T follicular helper cell (primary cell): ENCODE data around the gene ARHGAP15.

Source experiments
- DNase-seq: peaks from one replicate; pipeline ENCODE4 v3.0.0-alpha.2; 2020; ENCODE audit warnings: low read depth

Gene ARHGAP15

GRCh38 chr2:143718745-143719144 is 589.5 kb downstream of the ARHGAP15 start:
- no peak for DNase-seq

- DNase-seq: no peak
Observed at GRCh38 chr2:143719406-143719805, 590.2 kb downstream of the ARHGAP15 start.

GRCh38 chr2:143720095-143720664 is 591.0 kb downstream of the ARHGAP15 start:
- DNase-seq: no peak

DNA sequence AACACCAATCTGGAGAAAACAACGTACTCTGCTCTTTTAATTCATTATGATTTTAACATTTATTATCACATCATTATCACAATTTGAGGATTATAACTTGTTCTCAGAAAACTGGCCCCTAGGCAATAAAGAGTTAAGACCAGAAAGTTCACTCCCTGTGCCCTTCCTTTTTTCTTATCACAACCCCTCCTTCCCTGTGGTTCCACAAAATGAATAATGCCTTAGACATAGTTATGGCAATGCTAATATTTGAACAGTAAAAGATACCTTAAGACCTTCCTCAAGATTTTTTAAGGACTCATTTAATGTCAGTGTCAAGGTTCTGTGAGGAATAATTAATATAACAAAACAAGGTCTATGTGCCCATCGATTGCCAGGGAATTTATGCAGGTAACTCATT is 596.2 kb downstream of the ARHGAP15 start:
- no peak for DNase-seq

- DNase-seq: no peak
Observed at GRCh38 chr2:143726151-143726845, 597.1 kb downstream of the ARHGAP15 start.

DNA sequence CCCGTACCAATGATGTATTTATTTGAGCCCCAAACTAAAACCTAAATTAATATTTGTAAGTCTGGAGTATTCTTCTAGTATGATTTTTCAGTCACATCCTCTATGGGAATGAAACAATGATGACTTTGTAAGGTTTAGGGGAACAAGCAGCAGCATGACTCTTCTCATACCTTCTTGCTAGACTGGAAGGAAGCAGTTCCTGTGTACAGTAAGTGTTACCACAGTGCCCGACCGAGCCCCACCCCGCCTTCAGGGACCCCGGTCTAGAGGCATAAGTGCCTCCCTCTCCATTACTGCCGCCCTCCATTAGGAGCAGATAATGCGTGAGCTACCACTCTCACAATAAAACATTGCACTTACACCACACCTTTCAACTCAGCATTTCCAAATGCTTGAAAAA is 599.3 kb downstream of the ARHGAP15 start:
- DNase-seq: no peak

- no peak for DNase-seq
Observed at GRCh38 chr2:143729296-143729814, 600.1 kb downstream of the ARHGAP15 start.

GRCh38 chr2:143730155-143730952 is 601.1 kb downstream of the ARHGAP15 start:
- DNase-seq: no peak

DNA sequence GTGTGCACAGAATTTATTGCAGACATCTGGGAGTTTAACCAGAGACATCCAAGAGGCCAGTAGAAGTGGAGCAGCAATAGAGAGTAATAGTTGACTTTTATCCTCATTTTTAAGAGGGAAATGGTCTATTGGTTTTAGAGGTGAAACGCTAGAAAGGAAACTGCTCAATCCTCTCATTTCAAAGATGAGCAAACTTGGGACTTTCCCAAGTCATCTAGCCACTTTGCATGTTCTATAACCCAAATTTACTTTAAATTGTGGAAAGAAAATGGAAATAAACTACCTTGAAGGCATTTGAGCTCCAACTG is 601.7 kb downstream of the ARHGAP15 start:
- DNase-seq: no peak

- DNase-seq: no peak
Observed at GRCh38 chr2:143732076-143732475, 602.9 kb downstream of the ARHGAP15 start.

GRCh38 chr2:143732871-143733270 is 603.7 kb downstream of the ARHGAP15 start:
- DNase-seq: no peak

GRCh38 chr2:143734507-143734906 is 605.3 kb downstream of the ARHGAP15 start:
- no peak for DNase-seq

DNA sequence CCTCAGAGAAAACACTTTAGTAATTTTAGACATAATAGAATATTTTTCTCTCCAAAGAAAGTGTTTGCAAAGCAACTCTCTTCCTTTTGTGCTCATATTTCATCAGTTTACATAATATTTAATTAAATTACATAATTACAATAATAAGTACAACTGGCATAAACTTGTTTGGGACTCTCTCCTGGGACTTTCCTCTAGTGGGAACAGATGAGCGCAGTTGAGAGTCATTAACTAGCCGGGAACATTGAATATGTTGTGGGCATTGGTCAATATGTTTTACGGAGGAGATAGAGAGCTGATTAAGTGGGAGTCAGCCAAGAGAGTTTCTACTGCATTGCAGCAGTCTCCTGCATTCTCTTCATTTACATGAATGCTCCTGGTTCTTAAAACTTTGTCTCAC is 607.7 kb downstream of the ARHGAP15 start:
- DNase-seq: no peak

DNA sequence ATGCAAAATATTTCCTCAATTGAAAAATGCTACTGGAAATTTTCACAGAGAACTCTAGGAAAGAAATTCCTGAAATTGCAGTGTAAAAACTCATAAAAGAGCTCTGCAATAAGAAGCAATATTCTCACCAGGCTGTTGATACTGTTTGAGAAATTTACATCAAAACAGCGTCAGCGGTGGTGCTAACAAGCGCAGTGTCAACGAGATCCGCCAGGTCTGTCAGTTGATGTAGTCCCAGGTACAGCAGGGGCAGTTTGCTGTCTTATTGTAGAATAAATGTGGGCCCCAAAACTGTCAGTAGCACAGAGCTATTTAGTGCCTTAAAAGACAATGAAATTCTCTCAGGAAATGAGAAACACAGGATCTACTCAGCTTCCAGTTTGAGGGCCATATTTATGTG is 611.2 kb downstream of the ARHGAP15 start:
- no peak for DNase-seq

- no peak for DNase-seq
Observed at GRCh38 chr2:143741205-143741604, 612.0 kb downstream of the ARHGAP15 start.

GRCh38 chr2:143742581-143742980 is 613.4 kb downstream of the ARHGAP15 start:
- DNase-seq: no peak

DNA sequence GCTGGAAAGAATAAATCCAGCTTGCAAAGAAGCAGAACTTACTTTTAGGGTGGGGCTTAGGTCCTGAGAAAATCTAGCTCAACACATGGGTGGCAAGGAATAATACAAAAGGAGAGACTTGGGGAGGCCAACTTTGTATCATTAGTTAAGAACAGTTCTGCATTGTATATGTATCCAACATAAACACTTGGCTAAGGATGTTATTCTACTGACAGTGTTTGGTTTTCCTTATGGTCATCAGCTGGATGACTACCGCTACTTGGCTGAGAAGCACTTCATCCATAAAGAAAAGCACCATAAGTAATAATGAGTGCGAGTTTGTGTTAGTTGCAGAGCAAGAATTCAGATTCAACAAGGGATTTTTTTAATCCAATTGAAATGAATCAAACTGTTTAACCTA is 614.9 kb downstream of the ARHGAP15 start:
- DNase-seq: no peak

DNA sequence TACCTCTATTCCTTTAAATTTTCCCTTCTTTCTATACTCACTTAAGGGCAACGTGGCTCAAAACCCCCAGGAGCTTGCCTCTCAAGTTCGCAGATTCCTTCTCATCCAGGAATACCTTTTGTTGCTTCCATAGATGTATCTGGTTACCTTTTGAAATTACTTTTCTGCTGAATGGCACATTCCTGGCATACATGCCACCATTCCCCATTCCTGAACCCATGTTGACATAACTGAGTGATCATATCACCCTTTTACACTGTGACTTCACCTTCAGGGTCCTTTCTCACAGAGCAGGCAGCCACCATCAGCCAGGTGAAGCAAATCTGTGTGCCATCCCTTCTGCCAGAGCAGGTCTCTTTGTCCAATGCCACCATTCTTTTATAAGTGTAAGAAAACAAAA is 615.8 kb downstream of the ARHGAP15 start:
- no peak for DNase-seq

DNA sequence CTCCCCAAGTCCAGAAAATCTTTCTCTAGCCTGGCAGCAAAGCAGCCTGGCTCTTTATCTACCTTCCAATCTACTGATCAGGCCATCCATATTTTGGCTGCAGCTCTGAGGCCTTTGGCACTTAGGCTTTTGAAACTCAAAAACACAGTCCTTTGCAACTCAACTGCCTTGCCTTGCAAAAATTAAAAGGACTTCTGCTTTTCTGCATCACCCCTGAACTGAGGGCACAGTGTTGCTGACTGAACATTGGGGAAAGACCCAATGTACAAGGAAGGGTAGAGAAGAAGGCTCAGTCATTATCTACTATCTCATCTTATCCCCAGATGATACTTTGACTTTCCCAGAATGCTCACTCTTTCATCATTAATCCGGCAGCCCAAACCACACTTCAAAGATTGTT is 625.5 kb downstream of the ARHGAP15 start:
- DNase-seq: no peak

GRCh38 chr2:143758629-143759330 is 629.6 kb downstream of the ARHGAP15 start:
- no peak for DNase-seq

DNA sequence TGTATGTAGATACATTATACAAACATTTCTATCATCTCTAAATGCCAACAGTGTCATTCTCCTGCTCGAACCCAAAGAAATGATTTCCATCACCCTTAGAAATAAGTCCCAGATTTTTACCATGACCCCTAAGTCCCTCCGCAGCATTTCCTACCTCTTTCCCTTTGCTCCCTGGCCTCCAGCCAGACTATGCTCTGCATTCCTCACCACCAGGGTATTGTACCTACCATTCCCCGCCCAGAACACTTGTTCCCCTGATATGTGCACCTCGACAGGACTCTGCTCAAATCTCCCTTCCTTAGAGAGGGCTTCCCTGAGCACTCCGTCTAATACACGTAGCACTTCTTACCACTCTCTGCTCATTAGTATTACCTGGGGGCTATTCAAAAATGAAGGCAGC is 630.2 kb downstream of the ARHGAP15 start:
- DNase-seq: no peak

- DNase-seq: no peak
Observed at GRCh38 chr2:143762176-143762928, 633.1 kb downstream of the ARHGAP15 start.
